Loucy (cell line): ENCODE data around the gene KIAA0753.

Source experiments
- H2AFZ ChIP-seq: fragments of 200-600 bp; sonication (generic); 2 replicates; pipeline ENCODE4 v1.6.0; 2016; ENCODE audit warnings: antibody characterized with exemption, mild to moderate bottlenecking, low read length, moderate library complexity
- H3F3A ChIP-seq: fragments of 200-600 bp; 2 replicates; pipeline ENCODE4 v1.6.0; 2016; ENCODE audit warnings: antibody characterized with exemption, low read depth, mild to moderate bottlenecking
- H3K27me3 ChIP-seq: fragments of 200-600 bp; sonication (generic); 2 replicates; pipeline ENCODE4 v1.6.1; 2014; ENCODE audit warnings: low read length, mild to moderate bottlenecking; ENCODE audit not compliant: insufficient read depth, poor library complexity, severe bottlenecking
- H3K36me3 ChIP-seq: fragments of 200-600 bp; sonication (generic); 2 replicates; pipeline ENCODE4 v1.6.1; 2016; ENCODE audit warnings: low read length; ENCODE audit not compliant: insufficient read depth
- H3K4me1 ChIP-seq: fragments of 200-600 bp; sonication (generic); 2 replicates; pipeline ENCODE4 v1.5.1; 2014; ENCODE audit warnings: low read length, mild to moderate bottlenecking; ENCODE audit not compliant: insufficient read depth, poor library complexity, severe bottlenecking
- H3K4me2 ChIP-seq: fragments of 200-600 bp; sonication (generic); 2 replicates; pipeline ENCODE4 v1.6.0; 2014; ENCODE audit warnings: antibody characterized with exemption, low read length, low read depth, mild to moderate bottlenecking; ENCODE audit not compliant: poor library complexity, severe bottlenecking
- H3K4me3 ChIP-seq: fragments of 200-600 bp; sonication (generic); 2 replicates; pipeline ENCODE4 v1.5.1; 2014; ENCODE audit warnings: low read length, mild to moderate bottlenecking, mixed read lengths; ENCODE audit not compliant: poor library complexity, severe bottlenecking
- H3K79me2 ChIP-seq: fragments of 200-600 bp; sonication (generic); 2 replicates; pipeline ENCODE4 v1.6.1; 2014; ENCODE audit warnings: low read length; ENCODE audit not compliant: insufficient read depth
- H3K9ac ChIP-seq: fragments of 200-600 bp; sonication (generic); 2 replicates; pipeline ENCODE4 v1.6.0; 2014; ENCODE audit warnings: mild to moderate bottlenecking, low read depth, low read length, moderate library complexity; ENCODE audit not compliant: poor library complexity, severe bottlenecking
- H3K9me2 ChIP-seq: fragments of 200-600 bp; sonication (generic); replicated peaks from 2 replicates; pipeline ENCODE4 v1.6.1; 2016; ENCODE audit warnings: low read depth, low read length, mixed read lengths
- H3K9me3 ChIP-seq: fragments of 200-600 bp; sonication (generic); 2 replicates; pipeline ENCODE4 v1.6.1; 2014; ENCODE audit warnings: mild to moderate bottlenecking, antibody characterized with exemption, low read length, low read depth; ENCODE audit not compliant: insufficient read depth
- H4K20me1 ChIP-seq: fragments of 200-600 bp; sonication (generic); 2 replicates; pipeline ENCODE4 v1.6.0; 2014; ENCODE audit warnings: antibody characterized with exemption, low read length, mild to moderate bottlenecking; ENCODE audit not compliant: insufficient read depth, poor library complexity, severe bottlenecking
- EZH2phosphoT487 ChIP-seq: fragments of 200-600 bp; IDR thresholded peaks from 2 replicates; pipeline ENCODE4 v1.6.1; 2018; ENCODE audit warnings: antibody characterized with exemption, mild to moderate bottlenecking, moderate library complexity, borderline replicate concordance
- TF ChIP-seq, protein P1 (sequence below): fragments of 200-600 bp; sonication (generic); conservative IDR thresholded peaks from 2 replicates; pipeline ENCODE4 v1.5.1; 2014; ENCODE audit warnings: mild to moderate bottlenecking, antibody characterized with exemption, low read length

The KIAA0753 gene

DNA sequence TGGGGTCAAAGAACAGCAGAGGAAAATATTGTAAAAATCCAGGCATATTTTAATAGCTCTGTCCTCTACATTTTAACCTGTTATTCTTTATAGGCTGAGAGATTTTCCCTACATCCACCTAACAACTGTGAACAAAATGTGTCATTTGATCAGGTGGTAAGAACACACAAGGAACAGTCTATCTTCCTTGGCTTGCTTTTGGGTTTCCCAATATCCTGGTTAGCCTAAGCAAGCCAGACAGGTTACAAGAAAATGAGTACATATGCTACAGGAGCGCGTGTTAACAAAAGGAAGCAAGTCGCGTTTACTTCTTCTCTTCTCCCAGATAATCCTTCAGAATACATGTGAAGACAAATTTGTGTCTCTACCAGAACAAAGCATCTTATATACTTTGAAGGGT lies 53.2 kb downstream of the KIAA0753 start:
- TF ChIP-seq, protein P1, sequence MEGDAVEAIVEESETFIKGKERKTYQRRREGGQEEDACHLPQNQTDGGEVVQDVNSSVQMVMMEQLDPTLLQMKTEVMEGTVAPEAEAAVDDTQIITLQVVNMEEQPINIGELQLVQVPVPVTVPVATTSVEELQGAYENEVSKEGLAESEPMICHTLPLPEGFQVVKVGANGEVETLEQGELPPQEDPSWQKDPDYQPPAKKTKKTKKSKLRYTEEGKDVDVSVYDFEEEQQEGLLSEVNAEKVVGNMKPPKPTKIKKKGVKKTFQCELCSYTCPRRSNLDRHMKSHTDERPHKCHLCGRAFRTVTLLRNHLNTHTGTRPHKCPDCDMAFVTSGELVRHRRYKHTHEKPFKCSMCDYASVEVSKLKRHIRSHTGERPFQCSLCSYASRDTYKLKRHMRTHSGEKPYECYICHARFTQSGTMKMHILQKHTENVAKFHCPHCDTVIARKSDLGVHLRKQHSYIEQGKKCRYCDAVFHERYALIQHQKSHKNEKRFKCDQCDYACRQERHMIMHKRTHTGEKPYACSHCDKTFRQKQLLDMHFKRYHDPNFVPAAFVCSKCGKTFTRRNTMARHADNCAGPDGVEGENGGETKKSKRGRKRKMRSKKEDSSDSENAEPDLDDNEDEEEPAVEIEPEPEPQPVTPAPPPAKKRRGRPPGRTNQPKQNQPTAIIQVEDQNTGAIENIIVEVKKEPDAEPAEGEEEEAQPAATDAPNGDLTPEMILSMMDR: no peak
- no peak for TF ChIP-seq EZH2phosphoT487

DNA sequence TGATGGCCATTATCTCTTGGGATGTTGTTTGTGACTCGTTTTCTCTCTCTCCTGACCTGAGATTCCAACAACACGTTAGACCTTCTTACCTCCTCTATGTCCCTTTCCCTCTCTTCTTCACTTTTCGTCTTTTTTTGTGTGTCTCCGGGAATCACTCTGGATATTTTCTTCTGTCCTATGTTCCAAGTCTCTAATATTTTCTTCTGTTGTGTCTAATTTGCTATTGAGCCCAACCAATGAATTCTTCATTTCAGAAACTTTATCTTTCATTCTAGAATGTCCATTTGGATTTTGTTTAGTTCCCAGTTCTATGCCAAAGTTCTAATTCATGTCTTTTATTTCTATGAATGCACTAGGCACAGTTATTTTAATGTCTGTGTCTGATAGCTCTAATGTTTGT lies 57.1 kb downstream of the KIAA0753 start:
- peaks cover 52% of the 10 kb centered on the region for H3K36me3 ChIP-seq

More for the DNA sequence above, 53.2 kb downstream of the KIAA0753 start:
- no peak overlapping the region for H3K4me3 ChIP-seq
- no peaks in the 10 kb centered on the region for H3K4me1 ChIP-seq
- H3K4me2 ChIP-seq: no peak overlapping the region
- peaks cover 74% of the 10 kb centered on the region for H3K36me3 ChIP-seq
- H3K9me2 ChIP-seq: no peaks in the 10 kb centered on the region
- no peaks in the 10 kb centered on the region for H3K9me3 ChIP-seq
- no peak overlapping the region for H2AFZ ChIP-seq
- no peaks in the 10 kb centered on the region for H3F3A ChIP-seq
- no peaks in the 10 kb centered on the region for H3K79me2 ChIP-seq
- H3K9ac ChIP-seq: no peak overlapping the region
- H4K20me1 ChIP-seq: no peaks in the 10 kb centered on the region
- no peaks in the 10 kb centered on the region for H3K27me3 ChIP-seq

DNA sequence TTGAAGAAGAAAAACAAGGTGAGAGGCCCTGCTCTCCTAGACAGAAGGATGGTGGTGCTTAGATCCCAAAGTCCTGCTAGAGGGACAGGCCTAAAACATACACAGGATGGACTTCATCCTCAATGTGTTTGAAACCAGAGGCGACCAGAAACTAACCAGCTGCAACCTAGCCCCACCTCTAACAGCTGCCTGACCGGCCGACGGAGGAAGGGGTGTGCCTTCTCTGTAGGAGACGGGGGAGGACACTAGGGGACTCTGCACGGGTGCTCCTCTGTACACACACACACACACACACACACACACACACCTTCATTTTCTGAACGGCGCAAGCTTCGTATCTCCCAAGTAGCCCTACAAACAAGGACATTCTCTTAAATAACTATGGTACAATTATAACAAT lies 59.9 kb downstream of the KIAA0753 start:
- H3K4me3 ChIP-seq: no peak overlapping the region
- no peaks in the 10 kb centered on the region for H3K27me3 ChIP-seq
- no peak overlapping the region for H3K4me2 ChIP-seq
- no peak overlapping the region for H3K9ac ChIP-seq
- H3K36me3 ChIP-seq: peaks cover 37% of the 10 kb centered on the region; the same call in 1 of the 2 replicates
- H3K4me1 ChIP-seq: no peaks in the 10 kb centered on the region
- H3K9me2 ChIP-seq: no peaks in the 10 kb centered on the region
- no peak overlapping the region for H2AFZ ChIP-seq
- H3K9me3 ChIP-seq: no peaks in the 10 kb centered on the region
- H3F3A ChIP-seq: no peaks in the 10 kb centered on the region
- no peaks in the 10 kb centered on the region for H4K20me1 ChIP-seq
- no peaks in the 10 kb centered on the region for H3K79me2 ChIP-seq
- TF ChIP-seq, protein P1: no peak
- no peak for TF ChIP-seq EZH2phosphoT487

More for the DNA sequence above, 57.1 kb downstream of the KIAA0753 start:
- no peaks in the 10 kb centered on the region for H3F3A ChIP-seq
- no peaks in the 10 kb centered on the region for H3K4me1 ChIP-seq
- no peak for TF ChIP-seq EZH2phosphoT487
- TF ChIP-seq, protein P1: no peak
- H3K27me3 ChIP-seq: no peaks in the 10 kb centered on the region
- no peak overlapping the region for H3K9ac ChIP-seq
- H3K9me3 ChIP-seq: no peaks in the 10 kb centered on the region
- no peak overlapping the region for H3K4me3 ChIP-seq
- no peaks in the 10 kb centered on the region for H3K9me2 ChIP-seq
- no peaks in the 10 kb centered on the region for H4K20me1 ChIP-seq
- H2AFZ ChIP-seq: no peak overlapping the region
- H3K4me2 ChIP-seq: no peak overlapping the region
- no peaks in the 10 kb centered on the region for H3K79me2 ChIP-seq
